Ishikawa (cell line): ENCODE measurements around the gene MRPS2.

Experiments used
- EGR1 ChIP-seq: IDR thresholded peaks from 2 replicates; pipeline ENCODE4 v1.6.1; 2012
- MAX ChIP-seq: IDR thresholded peaks from 2 replicates; pipeline ENCODE4 v1.6.1; 2012
- RAD21 ChIP-seq: IDR thresholded peaks from 2 replicates; pipeline ENCODE4 v1.6.1; 2012; ENCODE audit warnings: low read depth
- REST ChIP-seq: IDR thresholded peaks from 2 replicates; pipeline ENCODE4 v1.6.1; 2012; ENCODE audit warnings: low read depth, mild to moderate bottlenecking
- TCF12 ChIP-seq: IDR thresholded peaks from 2 replicates; pipeline ENCODE4 v1.6.1; 2012; ENCODE audit warnings: low read depth

- TF ChIP-seq TCF12 (no peak), RAD21 (no peak), MAX (no peak), EGR1 (no peak), REST (no peak)
Measured at GRCh38 chr9:135456436-135457104, 43.9 kb upstream of the MRPS2 start.
